HG03342 (cell line): ENCODE measurements around the gene KDM5D.

Experiments
- ATAC-seq: cut with Tn5 transposase; IDR thresholded peaks from one replicate; pipeline ENCODE4 v1.9.1; 2021; ENCODE audit warnings: mild to moderate bottlenecking, moderate library complexity; ENCODE audit not compliant: unreplicated experiment

KDM5D gene

GRCh38 chrY:19744381-19745378 lies at the start of gene KDM5D:
KDM5D (minus strand) TSS chrY:19744726; CDS start chrY:19744534, 192 bp downstream.
- ATAC-seq: no peak

- ATAC-seq: no peak
Measured at GRCh38 chrY:19768375-19768774, 23.8 kb upstream of the KDM5D start.

DNA sequence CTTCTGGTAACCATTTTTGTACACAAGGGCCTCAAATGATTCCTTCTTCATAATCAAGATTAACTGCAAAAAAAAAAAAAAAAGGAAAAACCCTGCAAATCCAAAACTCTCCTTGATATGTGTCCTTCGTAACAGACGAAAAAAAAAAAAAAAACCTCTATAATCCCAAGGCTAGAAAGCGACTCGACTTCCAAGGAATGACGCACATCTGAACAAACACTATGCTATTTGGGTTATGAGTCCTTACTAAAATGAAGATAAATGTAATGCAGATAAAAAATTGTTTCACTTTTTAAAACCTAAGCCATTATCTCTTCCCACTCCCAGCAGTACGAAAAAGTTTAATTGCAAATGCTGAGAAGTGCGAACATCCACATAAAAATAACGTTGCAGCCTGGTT lies 1.2 kb downstream of the KDM5D start:
- no peak for ATAC-seq

GRCh38 chrY:19742153-19742552 lies 2.4 kb downstream of the KDM5D start:
- no peak for ATAC-seq

DNA sequence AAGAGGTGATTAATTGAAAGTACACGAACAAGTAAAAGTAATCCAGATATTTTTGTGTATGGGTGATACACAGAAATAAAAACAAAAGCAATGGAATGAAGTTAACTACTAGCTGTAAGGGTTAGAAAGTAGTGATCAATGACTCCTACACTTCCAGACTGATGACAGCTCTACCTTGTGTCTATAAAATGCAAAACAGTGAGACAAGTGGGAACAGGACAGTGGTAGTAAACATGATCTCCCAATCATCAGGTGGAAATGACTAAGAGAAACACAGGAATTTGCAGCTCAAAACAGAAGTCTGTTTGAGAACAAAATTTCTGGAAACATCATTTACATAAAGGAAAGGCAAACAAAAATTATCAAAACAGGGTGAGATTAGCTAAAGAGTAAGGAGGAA lies 10.1 kb downstream of the KDM5D start:
- ATAC-seq: no peak

GRCh38 chrY:19717950-19718349 lies 26.6 kb downstream of the KDM5D start:
- no peak for ATAC-seq

- ATAC-seq: no peak
Measured at GRCh38 chrY:19717146-19717545, 27.4 kb downstream of the KDM5D start.

- no peak for ATAC-seq
Measured at GRCh38 chrY:19715226-19715625, 29.3 kb downstream of the KDM5D start.

DNA sequence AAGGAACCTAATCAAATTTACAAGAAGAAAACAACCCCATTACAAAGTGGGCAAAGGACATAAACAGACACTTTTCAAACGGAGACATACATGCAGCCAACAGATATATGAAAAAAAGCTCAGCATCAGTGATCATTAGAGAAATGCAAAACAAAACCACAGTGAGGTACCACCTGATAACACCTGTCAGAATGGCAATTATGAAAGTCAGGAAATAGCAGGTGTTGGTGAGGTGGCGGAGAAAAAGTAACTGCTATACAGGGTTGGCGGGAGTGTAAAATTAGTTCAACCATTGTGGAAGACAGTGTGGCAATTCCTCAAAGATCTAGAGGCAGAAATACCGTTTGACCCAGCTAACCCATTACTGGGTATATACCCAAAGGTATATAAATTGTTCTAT lies 31.1 kb downstream of the KDM5D start:
- no peak for ATAC-seq

- no peak for ATAC-seq
Measured at GRCh38 chrY:19706273-19706672, 38.3 kb downstream of the KDM5D start.

GRCh38 chrY:19698495-19698894 lies 46.0 kb downstream of the KDM5D start:
- ATAC-seq: no peak

GRCh38 chrY:19680821-19681220 lies 63.7 kb downstream of the KDM5D start:
- no peak for ATAC-seq
